ENCODE measurements around the gene KIAA0232.

Gene KIAA0232

DNA sequence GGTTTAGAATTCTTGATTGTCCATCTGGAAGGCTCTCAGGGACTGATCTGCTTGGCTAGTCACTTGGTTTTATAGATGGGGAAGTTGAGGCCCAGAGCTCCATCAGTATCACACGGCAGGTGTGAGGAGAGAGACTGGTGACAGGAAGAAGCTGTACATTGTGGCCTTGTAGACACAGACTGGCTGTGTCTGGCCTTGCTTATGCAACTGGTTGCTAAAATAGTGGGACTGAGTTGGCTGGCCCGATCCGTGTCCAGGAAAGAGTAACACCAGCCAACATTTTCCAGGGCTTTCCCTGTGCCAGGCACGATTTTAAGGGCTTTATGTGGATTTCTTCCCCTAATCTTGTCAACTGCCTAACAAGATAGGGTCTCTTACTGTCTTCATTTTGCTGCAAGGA is 129.9 kb downstream of the KIAA0232 start:
- no peaks in the 10 kb centered on the region for H3K9me3 ChIP-seq (ENCODE audit: control insufficient read depth, insufficient read depth, low read length)
- peak overlapping the region; percentile 15; the same call in 1 of the 2 replicates for H3K4me3 ChIP-seq (ENCODE audit: low read length)
- peaks cover 3% of the 10 kb centered on the region for H3K27me3 ChIP-seq (ENCODE audit: control insufficient read depth, low read length)
- peak overlapping the region; percentile 68 for H3K4me2 ChIP-seq (ENCODE audit: low read length)
- no peaks in the 10 kb centered on the region for H3K9me2 ChIP-seq (replicated peaks; ENCODE audit: control insufficient read depth, low read length)
- H3K27ac ChIP-seq (ENCODE audit: low read depth, low read length), result no peak overlapping the region; the same call in 1 of the 2 replicates
- peaks cover 74% of the 10 kb centered on the region for H3K79me2 ChIP-seq (ENCODE audit: control insufficient read depth, low read length)
- TF ChIP-seq, protein P1, sequence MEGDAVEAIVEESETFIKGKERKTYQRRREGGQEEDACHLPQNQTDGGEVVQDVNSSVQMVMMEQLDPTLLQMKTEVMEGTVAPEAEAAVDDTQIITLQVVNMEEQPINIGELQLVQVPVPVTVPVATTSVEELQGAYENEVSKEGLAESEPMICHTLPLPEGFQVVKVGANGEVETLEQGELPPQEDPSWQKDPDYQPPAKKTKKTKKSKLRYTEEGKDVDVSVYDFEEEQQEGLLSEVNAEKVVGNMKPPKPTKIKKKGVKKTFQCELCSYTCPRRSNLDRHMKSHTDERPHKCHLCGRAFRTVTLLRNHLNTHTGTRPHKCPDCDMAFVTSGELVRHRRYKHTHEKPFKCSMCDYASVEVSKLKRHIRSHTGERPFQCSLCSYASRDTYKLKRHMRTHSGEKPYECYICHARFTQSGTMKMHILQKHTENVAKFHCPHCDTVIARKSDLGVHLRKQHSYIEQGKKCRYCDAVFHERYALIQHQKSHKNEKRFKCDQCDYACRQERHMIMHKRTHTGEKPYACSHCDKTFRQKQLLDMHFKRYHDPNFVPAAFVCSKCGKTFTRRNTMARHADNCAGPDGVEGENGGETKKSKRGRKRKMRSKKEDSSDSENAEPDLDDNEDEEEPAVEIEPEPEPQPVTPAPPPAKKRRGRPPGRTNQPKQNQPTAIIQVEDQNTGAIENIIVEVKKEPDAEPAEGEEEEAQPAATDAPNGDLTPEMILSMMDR (IDR thresholded peaks at IDR 0.05; ENCODE audit: low read depth, low read length, poor library complexity, severe bottlenecking), result no peak
- no peak for TF ChIP-seq EZH2phosphoT487 (IDR thresholded peaks at IDR 0.05; ENCODE audit: borderline replicate concordance, low read length)
- peaks cover 14% of the 10 kb centered on the region for H4K20me1 ChIP-seq (ENCODE audit: control insufficient read depth, insufficient read depth, low read depth, low read length)
- peaks cover 5% of the 10 kb centered on the region for H3F3A ChIP-seq (ENCODE audit: control insufficient read depth, insufficient read depth)
- H3K4me1 ChIP-seq (ENCODE audit: control insufficient read depth, low read length), result peaks cover 82% of the 10 kb centered on the region
- H3K36me3 ChIP-seq (ENCODE audit: control insufficient read depth, low read length), result peaks cover 14% of the 10 kb centered on the region

- peaks cover 83% of the 10 kb centered on the region for H3K79me2 ChIP-seq (ENCODE audit: control insufficient read depth, low read length)
- no peak overlapping the region for H3K27ac ChIP-seq (ENCODE audit: low read depth, low read length)
- peaks cover 82% of the 10 kb centered on the region for H3K4me1 ChIP-seq (ENCODE audit: control insufficient read depth, low read length)
- no peaks in the 10 kb centered on the region for H3K27me3 ChIP-seq (ENCODE audit: control insufficient read depth, low read length)
- H3F3A ChIP-seq (ENCODE audit: control insufficient read depth, insufficient read depth), result peaks cover 9% of the 10 kb centered on the region
- H4K20me1 ChIP-seq (ENCODE audit: control insufficient read depth, insufficient read depth, low read depth, low read length), result peaks cover 14% of the 10 kb centered on the region
- H3K4me3 ChIP-seq (ENCODE audit: low read length), result no peak overlapping the region
- no peaks in the 10 kb centered on the region for H3K9me3 ChIP-seq (ENCODE audit: control insufficient read depth, insufficient read depth, low read length)
- no peak overlapping the region for H3K4me2 ChIP-seq (ENCODE audit: low read length)
- TF ChIP-seq, protein P1 (IDR thresholded peaks at IDR 0.05; ENCODE audit: low read depth, low read length, poor library complexity, severe bottlenecking), result no peak
- no peak for TF ChIP-seq EZH2phosphoT487 (IDR thresholded peaks at IDR 0.05; ENCODE audit: borderline replicate concordance, low read length)
- no peaks in the 10 kb centered on the region for H3K9me2 ChIP-seq (replicated peaks; ENCODE audit: control insufficient read depth, low read length)
- peaks cover 19% of the 10 kb centered on the region for H3K36me3 ChIP-seq (ENCODE audit: control insufficient read depth, low read length)
Measured at GRCh38 chr4:6913350-6913905, 130.9 kb downstream of the KIAA0232 start.

GRCh38 chr4:6914448-6914847 is 131.9 kb downstream of the KIAA0232 start:
- Histone ChIP-seq H3K4me2 (ENCODE audit: low read length) (no peak overlapping the region), H3K9me3 (ENCODE audit: control insufficient read depth, insufficient read depth, low read length) (no peaks in the 10 kb centered on the region), H3K36me3 (ENCODE audit: control insufficient read depth, low read length) (peaks cover 23% of the 10 kb centered on the region), H4K20me1 (ENCODE audit: control insufficient read depth, insufficient read depth, low read depth, low read length) (peaks cover 14% of the 10 kb centered on the region), H3K4me3 (ENCODE audit: low read length) (no peak overlapping the region), H3K9me2 (replicated peaks; ENCODE audit: control insufficient read depth, low read length) (no peaks in the 10 kb centered on the region), H3K4me1 (ENCODE audit: control insufficient read depth, low read length) (peaks cover 81% of the 10 kb centered on the region), H3K27me3 (ENCODE audit: control insufficient read depth, low read length) (no peaks in the 10 kb centered on the region), H3F3A (ENCODE audit: control insufficient read depth, insufficient read depth) (peaks cover 9% of the 10 kb centered on the region), H3K79me2 (ENCODE audit: control insufficient read depth, low read length) (peaks cover 93% of the 10 kb centered on the region), H3K27ac (ENCODE audit: low read depth, low read length) (no peak overlapping the region)
- TF ChIP-seq, protein P1 (IDR thresholded peaks at IDR 0.05; ENCODE audit: low read depth, low read length, poor library complexity, severe bottlenecking), result no peak
- no peak for TF ChIP-seq EZH2phosphoT487 (IDR thresholded peaks at IDR 0.05; ENCODE audit: borderline replicate concordance, low read length)
